Stomach (tissue), 9 donors: Measurements from ENCODE around the gene MYO3B. TPM values are rescaled to one million over a fixed set of nuclear protein-coding genes. Genes with fewer than 3 reads are reported as not detected.

Experiments used
- DNase-seq, 2 donors: peaks; one replicate each; pipeline versions ENCODE4 v3.0.0 to v3.0.0-alpha.2; 2013 to 2019
- H3K27ac ChIP-seq, 5 donors: fragments of 200-600 bp in 4 of 5; sonication (generic) in 4 of 5; one replicate each; pipeline ENCODE4 v1.5.1; 2013 to 2019; ENCODE audit warnings: mild to moderate bottlenecking in 1 of 5, moderate library complexity in 1 of 5
- H3K27me3 ChIP-seq, 3 donors: fragments of 200-600 bp; sonication (generic); one replicate each; pipeline ENCODE4 v1.5.1; 2017 to 2019; ENCODE audit warnings: mixed run types in 1 of 3
- H3K36me3 ChIP-seq, 4 donors: fragments of 200-600 bp; sonication (generic); 1 replicate in 3 of 4; 2 replicates in 1 of 4; pipeline ENCODE4 v1.5.1; 2016 to 2019
- H3K4me1 ChIP-seq, 4 donors: fragments of 200-600 bp; sonication (generic); one replicate each; pipeline ENCODE4 v1.5.1; 2016 to 2019
- H3K4me3 ChIP-seq, 4 donors: fragments of 200-600 bp; sonication (generic) in 3 of 4; one replicate each; pipeline ENCODE4 v1.5.1; 2016 to 2019; ENCODE audit warnings: mild to moderate bottlenecking in 1 of 4
- H3K9me3 ChIP-seq, 4 donors: fragments of 200-600 bp; sonication (generic); one replicate each; pipeline ENCODE4 v1.5.1; 2016 to 2019
- CTCF ChIP-seq, 7 experiments: fragments of 450-650 bp in 4 of 7; fragments of 200-600 bp in 3 of 7; sonication (generic) in 3 of 7; IDR thresholded peaks; one replicate each; pipeline ENCODE4 v1.5.1; 2016 to 2019; ENCODE audit warnings: antibody characterized with exemption in 7 of 7, control low read depth in 2 of 7, mild to moderate bottlenecking in 1 of 7
- EP300 ChIP-seq: sonication (generic); formaldehyde crosslinking; IDR thresholded peaks from one replicate; pipeline ENCODE4 v1.6.1; 2017; ENCODE audit warnings: antibody characterized with exemption
- POLR2A ChIP-seq, 4 donors: fragments of 450-650 bp; IDR thresholded peaks; one replicate each; pipeline ENCODE4 v1.6.1; 2016; ENCODE audit warnings: antibody characterized with exemption in 4 of 4, control low read depth in 2 of 4, mild to moderate bottlenecking in 1 of 4, moderate library complexity in 1 of 4
- POLR2AphosphoS5 ChIP-seq, 3 donors: sonication (generic); formaldehyde crosslinking; IDR thresholded peaks; one replicate each; pipeline ENCODE4 v1.6.1; 2016; ENCODE audit warnings: antibody characterized with exemption in 3 of 3
- WGBS, 5 donors: extraction: QIAGEN DNeasy Blood & Tissue Kit in 3 of 5; methylation state at CpG; one replicate each; pipeline versions ENCODE4 v1.1.5 to v1.1.7; 2013 to 2018; 5-methylcytosine and 5-hydroxymethylcytosine counted together
- intact Hi-C: fragments of 100-400 bp; cut with DNase I; formaldehyde crosslinking; loops from one replicate; pipeline ENCODE4 v1.15.1; 2023; ENCODE audit warnings: low total_unique reads
- polyA plus RNA-seq, 3 donors: library from polyadenylated mRNA; stranded (reverse); fragments of 200-250 nt; gene quantifications; one replicate each; pipeline ENCODE4 v1.2.3, GENCODE V29; 2013
- total RNA-seq, 5 donors: library from RNA; depleted of rRNA; stranded (reverse); fragments of >200 nt; gene quantifications; one replicate each; pipeline versions ENCODE4 v1.1.0 to v1.2.3, GENCODE V29; 2014 to 2016
- donor health status: healthy with polysubstance abuse.
- donor health status: Bipolar disorder and iron deficiency.
- donor health status: healthy.

Gene MYO3B
- total and polyA plus RNA-seq, 8 donors: 0.05 to 0.37 TPM; not detected in 6

GRCh38 chr2:170454471-170455372 is 276.8 kb downstream of the MYO3B start:
- TF ChIP-seq POLR2A (IDR thresholded peaks at IDR 0.05) (no peak), EP300 (no peak), POLR2AphosphoS5 (IDR thresholded peaks at IDR 0.05) (no peak), CTCF (IDR thresholded peaks at IDR 0.05) (no peak)
- peaks cover 0 to under 1% (median 0%) of the 10 kb centered on the region in 4 donors for H3K9me3 ChIP-seq
- no peak for DNase-seq
- 75 to 87% (median 82%) methylated on average over 4 to 7 of the region's 7 CpGs for WGBS, 5 donors
- intact Hi-C loops: no loop called here
- H3K27me3 ChIP-seq: peaks cover 0 to 3% (median 0%) of the 10 kb centered on the region in 3 donors
- no peaks in the 10 kb centered on the region for H3K36me3 ChIP-seq
- H3K4me3 ChIP-seq: no peak overlapping the region
- H3K27ac ChIP-seq: no peak overlapping the region
- H3K4me1 ChIP-seq: no peaks in the 10 kb centered on the region

- TF ChIP-seq CTCF (IDR thresholded peaks at IDR 0.05) (no peak), POLR2AphosphoS5 (IDR thresholded peaks at IDR 0.05) (no peak), POLR2A (IDR thresholded peaks at IDR 0.05) (no peak), EP300 (no peak)
- no peaks in the 10 kb centered on the region for H3K36me3 ChIP-seq
- peak in 1 of 2 donors; percentile 52 for DNase-seq
- H3K4me1 ChIP-seq: no peaks in the 10 kb centered on the region
- intact Hi-C loops: no loop called here
- no peak overlapping the region for H3K27ac ChIP-seq
- H3K9me3 ChIP-seq: no peaks in the 10 kb centered on the region
- H3K4me3 ChIP-seq: no peak overlapping the region
- 24 to 37% (median 28%) methylated on average over 5 of the region's 5 CpGs for WGBS, 5 donors
- peaks cover 0 to 7% (median 0%) of the 10 kb centered on the region in 3 donors for H3K27me3 ChIP-seq
Observed at GRCh38 chr2:170455617-170456426, 277.9 kb downstream of the MYO3B start.

- H3K27me3 ChIP-seq: peaks cover 0 to 7% (median 0%) of the 10 kb centered on the region in 3 donors
- DNase-seq: no peak
- H3K36me3 ChIP-seq: no peaks in the 10 kb centered on the region
- intact Hi-C loops: no loop called here
- H3K9me3 ChIP-seq: no peaks in the 10 kb centered on the region
- 95 to 100% (median 96%) methylated on average over 3 of the region's 3 CpGs for WGBS, 5 donors
- H3K27ac ChIP-seq: no peak overlapping the region
- TF ChIP-seq EP300: no peak
- H3K4me1 ChIP-seq: no peaks in the 10 kb centered on the region
- H3K4me3 ChIP-seq: no peak overlapping the region
Observed at GRCh38 chr2:170456914-170457313, 279.0 kb downstream of the MYO3B start.

GRCh38 chr2:170457742-170458141 is 279.8 kb downstream of the MYO3B start:
- H3K4me3 ChIP-seq: no peak overlapping the region
- intact Hi-C loops: no loop called here
- H3K27me3 ChIP-seq: peaks cover 0 to 7% (median 0%) of the 10 kb centered on the region in 3 donors
- TF ChIP-seq POLR2A (IDR thresholded peaks at IDR 0.05): no peak
- TF ChIP-seq EP300: no peak
- TF ChIP-seq CTCF (IDR thresholded peaks at IDR 0.05): no peak
- no peak for TF ChIP-seq POLR2AphosphoS5 (IDR thresholded peaks at IDR 0.05)
- no peaks in the 10 kb centered on the region for H3K36me3 ChIP-seq
- no peaks in the 10 kb centered on the region for H3K4me1 ChIP-seq
- H3K27ac ChIP-seq: no peak overlapping the region
- 93 to 98% (median 96%) methylated on average over 9 of the region's 9 CpGs for WGBS, 5 donors
- no peaks in the 10 kb centered on the region for H3K9me3 ChIP-seq
- DNase-seq: no peak
